ENCODE measurements around the gene ZDHHC21. TPM values are rescaled to one million over a fixed set of nuclear protein-coding genes. Genes with fewer than 3 reads are reported as not detected.

ZDHHC21 gene
- total and polyA plus RNA-seq, 9 of the 15 experiments (the other 6 are each of a cell fraction or from before 2014, with no cell fraction given), result 0.10 to 1.9 (median 1.00) TPM

GRCh38 chr9:14730461-14730898 is 37.2 kb upstream of the ZDHHC21 start:
- Histone ChIP-seq H3K9me1 (ENCODE audit: control insufficient read depth, insufficient read depth, low read length) (no peaks in the 10 kb centered on the region), H3K36me3 (ENCODE audit: control insufficient read depth, insufficient read depth, low read length) (no peaks in the 10 kb centered on the region), H3K4me3 (no peak overlapping the region), H3K27ac (ENCODE audit: extremely low read depth, low read depth, low read length) (no peak overlapping the region), H3K4me2 (ENCODE audit: insufficient read depth, low read length) (no peak overlapping the region), H3K27me3 (ENCODE audit: control insufficient read depth in 2 of 2, insufficient read depth in 2 of 2, low read length in 2 of 2) (no peaks in the 10 kb centered on the region), H4K20me1 (replicated peaks; ENCODE audit: control insufficient read depth, insufficient read depth, low read length) (no peaks in the 10 kb centered on the region), H3K9me3 (replicated peaks; ENCODE audit: control insufficient read depth, insufficient read depth, low read depth, low read length) (no peaks in the 10 kb centered on the region), H3K9ac (ENCODE audit: insufficient read depth in 1 of 2, low read depth in 2 of 2, low read length in 2 of 2) (no peak overlapping the region), H3K4me1 (replicated peaks in 1 of 2; ENCODE audit: control insufficient read depth in 2 of 2, insufficient read depth in 2 of 2, low read length in 2 of 2) (no peaks in the 10 kb centered on the region), H2AFZ (ENCODE audit: low read depth, low read length) (no peak overlapping the region), H3K79me2 (ENCODE audit: control insufficient read depth, insufficient read depth, low read length) (no peaks in the 10 kb centered on the region)
- POLR2A ChIA-PET, result interaction anchor here (0.6 kb wide), 1 partner anchor 945 kb away, joined by 3 read pairs; no protein-coding TSS in a partner anchor
- WGBS (ENCODE audit: insufficient coverage, low coverage, missing lambda C conversion rate), result 0% methylated on average over 2 of the region's 2 CpGs
- DNase-seq (ENCODE audit: extremely low read depth in 1 of 4, low spot score in 3 of 4) (no peak), ATAC-seq (no peak), FAIRE-seq (no peak)
- in situ Hi-C loops (cut with MboI) (no loop called here), intact Hi-C loops (cut with micrococcal nuclease) (no loop called here)
- BruUV-seq (replicated peaks), result no TSS peak
- TF ChIP-seq, protein P1, sequence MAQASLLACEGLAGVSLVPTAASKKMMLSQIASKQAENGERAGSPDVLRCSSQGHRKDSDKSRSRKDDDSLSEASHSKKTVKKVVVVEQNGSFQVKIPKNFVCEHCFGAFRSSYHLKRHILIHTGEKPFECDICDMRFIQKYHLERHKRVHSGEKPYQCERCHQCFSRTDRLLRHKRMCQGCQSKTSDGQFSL (CRISPR knock-in tag; IDR thresholded peaks at IDR 0.05), result no peak
- TF ChIP-seq, protein P1 (tag; IDR thresholded peaks at IDR 0.05), result no peak
- no peak for TF ChIP-seq FOXK2 (conservative IDR thresholded peaks at IDR 0.05 in 1 of 2, IDR thresholded peaks at IDR 0.05 in 1 of 2; ENCODE audit: low read depth in 2 of 2)
- TF ChIP-seq FIP1L1 (IDR thresholded peaks at IDR 0.05; ENCODE audit: low read depth, low read length, poor library complexity, severe bottlenecking), result no peak
- TF ChIP-seq, protein P2, sequence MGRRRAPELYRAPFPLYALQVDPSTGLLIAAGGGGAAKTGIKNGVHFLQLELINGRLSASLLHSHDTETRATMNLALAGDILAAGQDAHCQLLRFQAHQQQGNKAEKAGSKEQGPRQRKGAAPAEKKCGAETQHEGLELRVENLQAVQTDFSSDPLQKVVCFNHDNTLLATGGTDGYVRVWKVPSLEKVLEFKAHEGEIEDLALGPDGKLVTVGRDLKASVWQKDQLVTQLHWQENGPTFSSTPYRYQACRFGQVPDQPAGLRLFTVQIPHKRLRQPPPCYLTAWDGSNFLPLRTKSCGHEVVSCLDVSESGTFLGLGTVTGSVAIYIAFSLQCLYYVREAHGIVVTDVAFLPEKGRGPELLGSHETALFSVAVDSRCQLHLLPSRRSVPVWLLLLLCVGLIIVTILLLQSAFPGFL (CRISPR knock-in tag; IDR thresholded peaks at IDR 0.05), result no peak
- TF ChIP-seq ZNF436 (CRISPR knock-in tag; IDR thresholded peaks at IDR 0.05), result no peak
- TF ChIP-seq ZSCAN32 (CRISPR knock-in tag; IDR thresholded peaks at IDR 0.05), result no peak
- TF ChIP-seq, protein P3, sequence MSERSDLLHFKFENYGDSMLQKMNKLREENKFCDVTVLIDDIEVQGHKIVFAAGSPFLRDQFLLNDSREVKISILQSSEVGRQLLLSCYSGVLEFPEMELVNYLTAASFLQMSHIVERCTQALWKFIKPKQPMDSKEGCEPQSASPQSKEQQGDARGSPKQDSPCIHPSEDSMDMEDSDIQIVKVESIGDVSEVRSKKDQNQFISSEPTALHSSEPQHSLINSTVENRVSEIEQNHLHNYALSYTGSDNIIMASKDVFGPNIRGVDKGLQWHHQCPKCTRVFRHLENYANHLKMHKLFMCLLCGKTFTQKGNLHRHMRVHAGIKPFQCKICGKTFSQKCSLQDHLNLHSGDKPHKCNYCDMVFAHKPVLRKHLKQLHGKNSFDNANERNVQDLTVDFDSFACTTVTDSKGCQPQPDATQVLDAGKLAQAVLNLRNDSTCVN (CRISPR knock-in tag; IDR thresholded peaks at IDR 0.05), result no peak
- TF ChIP-seq SRSF1 (IDR thresholded peaks at IDR 0.05; ENCODE audit: low read depth, low read length), result no peak
- no peak for TF ChIP-seq NELFE (IDR thresholded peaks at IDR 0.05; ENCODE audit: insufficient read depth, insufficient read length)
- TF ChIP-seq ZNF764 (CRISPR knock-in tag; IDR thresholded peaks at IDR 0.05; ENCODE audit: low read depth), result no peak
- TF ChIP-seq, protein P4, sequence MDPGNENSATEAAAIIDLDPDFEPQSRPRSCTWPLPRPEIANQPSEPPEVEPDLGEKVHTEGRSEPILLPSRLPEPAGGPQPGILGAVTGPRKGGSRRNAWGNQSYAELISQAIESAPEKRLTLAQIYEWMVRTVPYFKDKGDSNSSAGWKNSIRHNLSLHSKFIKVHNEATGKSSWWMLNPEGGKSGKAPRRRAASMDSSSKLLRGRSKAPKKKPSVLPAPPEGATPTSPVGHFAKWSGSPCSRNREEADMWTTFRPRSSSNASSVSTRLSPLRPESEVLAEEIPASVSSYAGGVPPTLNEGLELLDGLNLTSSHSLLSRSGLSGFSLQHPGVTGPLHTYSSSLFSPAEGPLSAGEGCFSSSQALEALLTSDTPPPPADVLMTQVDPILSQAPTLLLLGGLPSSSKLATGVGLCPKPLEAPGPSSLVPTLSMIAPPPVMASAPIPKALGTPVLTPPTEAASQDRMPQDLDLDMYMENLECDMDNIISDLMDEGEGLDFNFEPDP (CRISPR knock-in tag; IDR thresholded peaks at IDR 0.05), result no peak
- TF ChIP-seq, protein P5, sequence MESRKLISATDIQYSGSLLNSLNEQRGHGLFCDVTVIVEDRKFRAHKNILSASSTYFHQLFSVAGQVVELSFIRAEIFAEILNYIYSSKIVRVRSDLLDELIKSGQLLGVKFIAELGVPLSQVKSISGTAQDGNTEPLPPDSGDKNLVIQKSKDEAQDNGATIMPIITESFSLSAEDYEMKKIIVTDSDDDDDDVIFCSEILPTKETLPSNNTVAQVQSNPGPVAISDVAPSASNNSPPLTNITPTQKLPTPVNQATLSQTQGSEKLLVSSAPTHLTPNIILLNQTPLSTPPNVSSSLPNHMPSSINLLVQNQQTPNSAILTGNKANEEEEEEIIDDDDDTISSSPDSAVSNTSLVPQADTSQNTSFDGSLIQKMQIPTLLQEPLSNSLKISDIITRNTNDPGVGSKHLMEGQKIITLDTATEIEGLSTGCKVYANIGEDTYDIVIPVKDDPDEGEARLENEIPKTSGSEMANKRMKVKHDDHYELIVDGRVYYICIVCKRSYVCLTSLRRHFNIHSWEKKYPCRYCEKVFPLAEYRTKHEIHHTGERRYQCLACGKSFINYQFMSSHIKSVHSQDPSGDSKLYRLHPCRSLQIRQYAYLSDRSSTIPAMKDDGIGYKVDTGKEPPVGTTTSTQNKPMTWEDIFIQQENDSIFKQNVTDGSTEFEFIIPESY (CRISPR knock-in tag; IDR thresholded peaks at IDR 0.05), result no peak
- CTCF ChIA-PET (ENCODE audit: low intra/inter-chr PET ratio), result no interaction called here

All from K562 (cell line).